Measurements from ENCODE around the gene COL1A1.

The COL1A1 gene

GRCh38 chr17:50186661-50187393 lies 14.6 kb downstream of the COL1A1 start:
- DNase-seq, result no peak

DNA sequence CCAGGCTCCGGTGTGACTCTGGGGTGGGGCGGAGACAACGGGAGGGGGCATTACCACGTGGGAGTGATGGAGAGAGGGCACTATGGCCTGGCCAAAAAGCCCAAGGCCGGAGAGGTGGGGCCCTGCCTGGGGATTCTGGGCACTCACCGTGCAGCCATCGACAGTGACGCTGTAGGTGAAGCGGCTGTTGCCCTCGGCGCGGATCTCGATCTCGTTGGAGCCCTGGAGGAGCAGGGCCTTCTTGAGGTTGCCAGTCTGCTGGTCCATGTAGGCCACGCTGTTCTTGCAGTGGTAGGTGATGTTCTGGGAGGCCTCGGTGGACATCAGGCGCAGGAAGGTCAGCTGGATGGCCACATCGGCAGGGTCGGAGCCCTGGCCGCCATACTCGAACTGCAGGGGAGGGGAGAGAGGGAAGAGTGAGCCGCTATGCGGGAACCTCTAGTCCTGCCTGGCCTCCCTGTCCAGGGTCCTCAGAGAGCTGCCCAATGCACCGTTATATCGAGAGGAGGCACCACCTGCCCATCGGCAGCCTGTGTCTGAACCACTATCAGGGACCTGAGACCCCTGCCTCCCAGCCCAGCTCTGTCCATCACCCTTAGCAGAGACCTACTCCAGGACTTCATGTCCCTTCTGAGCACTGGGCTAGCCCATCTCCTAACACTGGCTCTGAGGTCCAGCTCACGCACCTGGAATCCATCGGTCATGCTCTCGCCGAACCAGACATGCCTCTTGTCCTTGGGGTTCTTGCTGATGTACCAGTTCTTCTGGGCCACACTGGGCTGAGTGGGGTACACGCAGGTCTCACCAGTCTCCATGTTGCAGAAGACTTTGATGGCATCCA lies 15.6 kb downstream of the COL1A1 start:
- no peak for DNase-seq

DNA sequence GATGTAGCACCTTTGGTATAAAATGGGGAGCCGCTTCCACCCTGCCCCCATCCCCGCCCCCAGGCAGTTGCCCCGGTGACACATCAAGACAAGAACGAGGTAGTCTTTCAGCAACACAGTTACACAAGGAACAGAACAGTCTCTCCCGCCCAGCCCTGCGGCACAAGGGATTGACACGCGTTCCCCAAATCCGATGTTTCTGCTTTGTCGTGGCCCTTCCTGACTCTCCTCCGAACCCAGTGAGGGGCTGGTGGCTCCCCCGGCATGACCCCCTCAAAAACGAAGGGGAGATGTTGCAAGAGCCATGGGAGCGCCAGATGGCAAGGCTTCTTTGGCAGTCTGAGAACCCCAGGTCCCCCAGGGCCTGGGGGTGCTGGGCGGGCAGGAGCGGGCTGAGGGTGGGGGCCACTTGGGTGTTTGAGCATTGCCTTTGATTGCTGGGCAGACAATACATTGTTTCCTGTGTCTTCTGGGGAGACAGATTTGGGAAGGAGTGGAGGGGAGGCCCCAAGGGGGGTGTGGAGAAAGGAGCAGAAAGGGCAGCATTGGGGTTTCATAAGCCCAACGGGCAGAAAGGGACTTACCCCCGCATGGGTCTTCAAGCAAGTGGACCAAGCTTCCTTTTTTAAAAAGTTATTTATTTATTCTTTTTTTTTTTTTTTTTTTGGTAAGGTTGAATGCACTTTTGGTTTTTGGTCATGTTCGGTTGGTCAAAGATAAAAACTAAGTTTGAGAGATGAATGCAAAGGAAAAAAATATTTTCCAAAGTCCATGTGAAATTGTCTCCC lies 16.6 kb downstream of the COL1A1 start:
- DNase-seq, result no peak

- DNase-seq, result no peak
Observed at GRCh38 chr17:50184064-50184463, 17.4 kb downstream of the COL1A1 start.

- no peak for DNase-seq
Observed at GRCh38 chr17:50183421-50183994, 17.9 kb downstream of the COL1A1 start.

DNA sequence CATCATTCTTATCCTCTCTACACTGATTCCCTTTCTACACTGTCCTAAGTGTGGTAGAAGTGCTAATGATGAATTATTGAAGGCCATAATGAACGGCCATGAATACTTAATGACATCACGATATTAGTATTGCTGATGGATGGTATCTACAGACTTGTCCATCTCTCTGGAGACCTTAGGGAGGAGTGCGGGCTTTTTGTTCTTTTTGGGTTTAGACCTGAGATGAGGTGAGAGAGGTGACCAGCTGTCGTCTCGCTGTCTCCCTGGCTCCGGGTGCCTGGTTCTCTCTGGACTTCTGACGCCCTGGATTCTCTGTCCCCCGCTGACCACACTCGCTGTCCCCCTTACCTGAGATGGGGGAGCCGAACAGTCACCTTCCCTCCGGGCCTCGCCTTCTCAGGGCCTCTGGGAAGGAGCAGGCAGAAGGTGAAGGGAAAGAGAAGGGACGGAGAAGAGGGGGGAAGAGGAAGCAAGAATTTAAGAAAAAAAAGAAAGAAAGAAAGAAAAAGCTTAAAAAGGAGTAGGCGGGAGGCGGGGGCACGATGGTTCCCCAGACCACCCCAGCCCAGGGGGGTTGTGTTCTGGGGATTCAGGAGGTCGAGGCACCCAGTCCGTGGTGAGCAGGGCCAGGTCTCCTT lies 18.5 kb downstream of the COL1A1 start:
- DNase-seq, result no peak

- DNase-seq, result no peak
Observed at GRCh38 chr17:50181591-50182560, 19.6 kb downstream of the COL1A1 start.

DNA sequence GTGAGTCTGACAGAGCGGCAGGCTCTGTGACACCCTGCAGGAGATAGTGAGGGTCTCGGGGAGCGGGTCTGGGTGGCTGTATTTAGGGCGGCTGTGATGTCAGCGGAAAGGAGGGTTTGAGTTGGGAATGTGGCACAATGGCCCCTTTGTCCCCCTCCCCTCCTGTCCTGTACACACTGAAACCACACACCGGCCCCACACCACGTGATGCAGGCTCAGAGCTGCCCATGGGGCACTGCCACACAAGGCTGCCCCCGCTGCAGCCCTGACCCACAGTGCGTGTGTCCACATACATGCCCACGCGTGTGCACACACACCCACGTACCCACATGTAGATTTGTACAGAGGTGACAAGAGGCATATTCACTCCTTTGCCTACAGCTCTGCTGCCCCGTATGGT lies 20.3 kb downstream of the COL1A1 start:
- DNase-seq, result no peak

DNA sequence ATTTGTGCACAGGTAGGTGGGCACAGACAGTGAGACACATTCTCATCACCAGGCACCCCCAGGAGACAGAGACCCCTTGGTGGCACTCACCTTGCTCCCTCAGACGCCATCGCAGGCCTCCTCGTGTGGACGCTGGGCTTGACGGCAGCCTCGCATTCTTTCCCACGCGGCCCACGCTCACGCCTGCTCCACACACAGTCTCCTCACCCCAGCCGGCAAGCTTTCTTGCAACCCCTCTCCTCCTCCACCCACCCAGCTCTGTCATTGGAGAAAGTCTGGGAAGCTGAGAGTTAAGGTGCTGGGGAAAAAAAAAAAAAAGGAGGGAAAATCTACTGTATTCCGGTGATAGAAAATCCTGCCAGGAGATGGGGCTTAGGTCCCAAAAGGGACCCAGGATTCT lies 20.8 kb downstream of the COL1A1 start:
- no peak for DNase-seq

DNA sequence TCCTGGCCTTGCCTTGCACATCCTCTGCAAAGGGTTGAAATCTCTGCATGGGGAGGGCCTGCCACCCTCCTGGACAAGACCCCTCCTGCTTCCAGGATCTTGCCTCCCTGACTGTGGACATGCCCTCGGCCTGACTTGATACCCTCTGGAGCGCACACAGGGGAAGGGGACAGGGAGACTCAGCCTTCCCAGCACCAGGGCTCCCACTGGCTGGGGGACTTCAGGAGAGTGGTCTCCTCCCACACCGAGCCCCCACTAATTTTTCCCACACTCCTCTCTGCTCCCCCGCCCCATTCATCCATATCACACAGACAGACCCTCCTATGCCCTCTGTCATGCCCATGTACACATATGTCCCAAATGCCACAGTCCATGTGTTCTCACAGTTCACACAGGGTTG lies 21.3 kb downstream of the COL1A1 start:
- no peak for DNase-seq

GRCh38 chr17:50177983-50178834 lies 23.2 kb downstream of the COL1A1 start:
- peak; percentile 31 to 37 for DNase-seq

- DNase-seq, result no peak
Observed at GRCh38 chr17:50177476-50177875, 24.0 kb downstream of the COL1A1 start.

GRCh38 chr17:50176559-50177357 lies 24.7 kb downstream of the COL1A1 start:
- DNase-seq, result no peak

DNA sequence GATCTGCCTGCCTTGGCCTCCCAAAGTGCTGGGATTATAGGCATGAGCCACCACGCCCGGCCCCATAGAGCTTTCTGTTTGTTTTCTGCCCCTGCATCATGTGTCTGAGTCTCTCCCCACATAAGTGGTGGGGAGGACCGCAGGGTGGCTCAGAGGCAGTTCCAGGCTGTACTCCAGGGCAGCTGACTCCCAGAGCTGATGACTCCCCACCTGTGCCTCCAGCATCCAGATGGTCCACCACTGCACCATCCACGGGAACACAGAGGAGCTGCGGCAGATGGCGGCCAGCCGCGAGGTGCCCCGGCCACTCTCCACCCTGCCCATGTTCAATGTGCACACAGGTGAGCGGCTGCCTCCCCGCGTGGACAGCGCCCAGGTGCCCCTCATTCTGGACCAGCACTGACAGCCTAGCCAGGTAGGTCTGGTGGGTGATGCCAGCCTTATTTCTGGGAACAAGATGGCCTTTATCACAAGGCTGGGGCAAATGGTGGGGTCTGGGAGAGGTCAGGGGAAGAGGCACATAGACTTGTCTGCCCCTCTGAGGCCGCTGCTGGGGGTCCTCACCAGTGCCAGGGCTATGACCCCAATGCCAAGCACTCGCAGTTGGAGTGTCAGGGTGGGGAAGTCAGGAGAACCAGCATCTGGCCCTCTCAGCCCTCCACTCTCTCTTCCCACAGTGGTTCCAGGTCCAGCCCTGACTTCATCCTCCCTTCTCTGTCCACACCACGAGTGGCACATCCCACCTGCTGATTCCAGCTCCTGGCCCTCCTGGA lies 26.2 kb downstream of the COL1A1 start:
- no peak for DNase-seq

DNA sequence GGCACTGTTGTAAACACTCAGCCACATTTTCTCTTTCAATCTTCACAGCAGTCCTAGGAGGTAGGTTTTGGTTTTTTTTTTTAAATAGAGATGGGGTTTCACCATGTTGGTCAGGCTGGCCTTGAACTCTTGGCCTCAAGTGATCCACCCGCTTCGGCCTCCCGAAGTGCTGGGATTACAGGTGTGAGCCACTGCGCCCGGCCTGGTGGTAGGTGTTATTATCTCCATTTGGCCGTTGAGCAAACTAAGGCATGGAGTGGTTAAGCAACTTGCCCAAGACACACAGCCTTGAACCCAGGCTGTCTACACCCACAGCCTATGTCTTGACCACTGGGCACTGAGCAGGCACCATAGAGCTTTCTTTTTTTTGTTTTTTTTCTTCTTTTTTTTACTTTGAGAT lies 27.0 kb downstream of the COL1A1 start:
- DNase-seq, result no peak

GRCh38 chr17:50173335-50173941 lies 28.0 kb downstream of the COL1A1 start:
- DNase-seq, result no peak

- DNase-seq, result no peak
Observed at GRCh38 chr17:50172936-50173334, 28.5 kb downstream of the COL1A1 start.

- no peak for DNase-seq
Observed at GRCh38 chr17:50172130-50172529, 29.3 kb downstream of the COL1A1 start.
